ENCODE data around the gene ATOH8. TPM values are rescaled to one million over a fixed set of nuclear protein-coding genes. Genes with fewer than 3 reads are reported as not detected.
A peak's percentile ranks its signal among the peaks of the same experiment; 100 is the strongest.

Gene ATOH8
- total and polyA plus RNA-seq, 4 donors = 51.5 to 78.8 (median 62.6) TPM

DNA sequence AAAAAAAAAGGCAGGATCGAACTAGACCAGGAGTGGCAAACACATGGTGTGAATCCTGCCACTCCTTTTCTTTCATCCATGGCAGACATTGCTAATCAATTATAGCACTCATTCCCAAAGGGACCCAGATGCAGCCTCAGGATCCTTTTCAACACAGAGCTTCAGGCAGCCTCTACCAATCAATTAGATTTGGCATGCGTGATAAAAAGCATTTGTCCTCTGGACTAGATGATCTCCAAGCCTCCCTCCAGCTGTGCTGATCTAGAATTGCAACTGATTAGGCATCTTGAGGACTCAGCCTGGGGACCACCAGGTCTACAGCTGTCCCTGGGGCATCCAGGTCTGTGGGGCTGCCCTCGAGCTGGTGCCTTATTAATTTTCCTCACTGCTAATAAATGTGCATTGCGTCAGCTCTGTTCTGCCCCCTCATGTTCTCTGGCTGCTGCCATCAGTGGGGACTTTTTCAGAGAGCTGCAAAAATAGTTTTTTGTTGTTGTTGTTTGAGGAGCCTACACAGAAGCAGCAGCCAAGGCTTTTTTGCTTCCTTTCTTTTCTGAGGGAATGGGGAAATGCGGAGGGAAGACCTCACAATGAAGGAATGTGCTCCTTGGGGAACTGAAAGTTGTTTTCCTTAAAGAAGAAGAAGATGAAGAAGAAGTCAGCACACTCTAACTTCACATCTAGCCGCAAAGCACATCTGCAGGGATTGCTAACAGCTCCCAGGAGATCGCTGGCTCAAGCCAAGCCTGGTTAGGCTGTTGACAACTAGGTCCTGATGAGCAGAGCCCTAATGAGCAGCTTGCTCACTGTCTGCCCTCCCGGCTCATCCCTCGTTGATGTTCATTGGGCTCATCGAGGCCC lies 8.8 kb upstream of the ATOH8 start:
- intact Hi-C loops (cut with DNase I) = loop anchor here in 1 of 2 donors (10.0 kb wide), 1 partner anchor 140 kb away; the partner anchor contains the start of gene ST3GAL5
- ATAC-seq (ENCODE audit: low FRiP score) (peak; percentile 39), DNase-seq (peak in 1 of 2 donors; percentile 62)
- H3K9me3 ChIP-seq (ENCODE audit: control insufficient read depth, low read length) = no peaks in the 10 kb centered on the region
- no peak overlapping the region for H3K4me3 ChIP-seq (ENCODE audit: low read length in 2 of 2)
- peak overlapping the region; percentile 95 to 97 for H3K27ac ChIP-seq (ENCODE audit: low read depth in 1 of 2, low read length in 2 of 2)
- H3K36me3 ChIP-seq (ENCODE audit: control insufficient read depth in 1 of 2, insufficient read depth in 2 of 2, low read length in 1 of 2) = no peaks in the 10 kb centered on the region
- WGBS, 2 donors = 9 to 10% methylated on average over 10 of the region's 10 CpGs
- peaks cover 0 to 11% of the 10 kb centered on the region in 2 donors for H3K4me1 ChIP-seq (ENCODE audit: control insufficient read depth in 1 of 2, insufficient read depth in 2 of 2, low read length in 2 of 2)
- H3K27me3 ChIP-seq (ENCODE audit: control insufficient read depth in 1 of 2, insufficient read depth in 2 of 2, low read length in 1 of 2) = no peaks in the 10 kb centered on the region

DNA sequence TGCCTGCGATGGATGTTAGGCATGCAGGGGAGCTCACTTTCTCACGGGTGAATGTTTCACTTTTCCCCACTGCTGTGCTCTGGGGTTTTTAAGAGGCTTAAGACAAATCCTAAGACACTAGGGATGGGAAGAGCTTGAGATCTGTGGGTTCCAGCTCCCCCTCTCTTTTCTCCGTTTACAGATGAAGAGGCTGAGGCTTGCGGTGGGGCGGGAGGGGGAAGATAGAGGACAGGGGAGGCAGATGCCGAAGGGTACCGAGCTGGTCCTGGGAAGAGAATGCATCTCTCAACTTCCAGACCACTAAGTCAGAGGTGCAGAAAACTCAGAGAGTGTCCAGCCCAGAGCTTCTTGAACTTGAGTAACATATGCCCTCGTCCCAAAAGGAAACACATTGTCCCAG lies 8.2 kb upstream of the ATOH8 start:
- H3K4me3 ChIP-seq (ENCODE audit: low read length in 2 of 2) = no peak overlapping the region

DNA sequence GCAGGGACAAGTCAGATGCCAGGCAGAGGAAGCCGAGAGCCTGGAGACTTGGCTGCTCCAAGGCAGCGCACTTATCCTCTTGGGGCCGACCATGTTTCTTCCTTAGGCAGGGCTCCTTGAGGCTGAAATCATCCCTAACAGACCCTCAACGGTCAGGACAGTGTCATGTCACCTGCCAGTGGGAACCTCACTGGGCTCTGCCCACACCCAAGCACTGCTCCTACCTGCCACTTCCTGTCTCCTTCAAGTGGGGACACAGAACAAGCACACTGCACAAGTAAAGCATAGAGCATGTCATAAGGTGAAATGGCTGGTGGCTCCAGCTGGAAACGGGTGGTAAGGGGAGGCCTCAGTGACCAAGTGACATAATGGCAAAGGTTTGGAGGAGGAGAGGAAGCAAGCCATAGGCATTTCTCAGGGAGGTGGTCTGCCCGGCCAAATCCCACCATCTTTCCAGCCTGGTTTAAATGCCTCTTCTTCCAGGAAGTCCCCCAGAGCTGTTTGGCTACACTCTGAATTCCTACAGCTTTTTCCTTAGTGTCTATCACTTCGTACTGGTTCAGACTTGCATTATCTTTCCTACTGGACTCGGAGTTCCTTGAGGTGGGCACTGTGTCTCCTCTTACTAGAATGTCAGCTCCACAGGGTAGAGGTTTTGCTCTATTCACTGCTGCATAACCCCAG lies 7.3 kb upstream of the ATOH8 start:
- no peaks in the 10 kb centered on the region for H3K36me3 ChIP-seq (ENCODE audit: control insufficient read depth in 1 of 2, insufficient read depth in 2 of 2, low read length in 1 of 2)
- intact Hi-C loops (cut with DNase I) = loop anchor here in 1 of 2 donors (10.0 kb wide), 1 partner anchor 138 kb away; the partner anchor contains the start of gene ST3GAL5
- no peak for ATAC-seq (ENCODE audit: low FRiP score)

More for the DNA sequence above, 8.2 kb upstream of the ATOH8 start:
- no peak for DNase-seq
- H3K4me1 ChIP-seq (ENCODE audit: control insufficient read depth in 1 of 2, insufficient read depth in 2 of 2, low read length in 2 of 2) = peaks cover 0 to 11% of the 10 kb centered on the region in 2 donors
- no peak for ATAC-seq (ENCODE audit: low FRiP score)
- intact Hi-C loops (cut with DNase I) = loop anchor here in 1 of 2 donors (10.0 kb wide), 1 partner anchor 139 kb away; the partner anchor contains the start of gene ST3GAL5
- H3K27ac ChIP-seq (ENCODE audit: low read depth in 1 of 2, low read length in 2 of 2) = peak overlapping the region; percentile 83 to 97
- H3K36me3 ChIP-seq (ENCODE audit: control insufficient read depth in 1 of 2, insufficient read depth in 2 of 2, low read length in 1 of 2) = no peaks in the 10 kb centered on the region
- H3K9me3 ChIP-seq (ENCODE audit: control insufficient read depth, low read length) = no peaks in the 10 kb centered on the region
- 40 to 42% methylated on average over 8 of the region's 8 CpGs for WGBS, 2 donors
- no peaks in the 10 kb centered on the region for H3K27me3 ChIP-seq (ENCODE audit: control insufficient read depth in 1 of 2, insufficient read depth in 2 of 2, low read length in 1 of 2)

DNA sequence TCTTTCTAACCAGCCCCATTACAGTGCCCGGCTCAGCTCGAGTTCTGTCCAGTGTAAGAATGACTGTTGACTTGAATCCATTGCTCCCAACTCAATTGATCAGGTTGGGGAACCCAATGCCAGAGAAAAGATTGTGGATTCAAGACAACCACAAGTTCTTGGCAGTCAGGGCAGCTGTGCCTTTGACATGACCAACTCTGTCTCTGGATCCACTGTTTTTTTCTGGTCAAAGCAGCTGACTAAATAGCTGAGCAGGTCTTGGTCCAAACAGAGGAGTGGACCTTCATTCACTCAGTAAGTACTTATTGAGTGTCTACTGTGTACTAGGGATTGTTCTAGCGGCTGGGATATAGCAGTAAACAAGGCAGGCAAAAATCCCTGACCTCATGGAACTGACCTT lies 6.3 kb upstream of the ATOH8 start:
- intact Hi-C loops (cut with DNase I) = loop anchor here in 1 of 2 donors (10.0 kb wide), 1 partner anchor 137 kb away; the partner anchor contains the start of gene ST3GAL5
- 94 to 97% methylated on average over 3 of the region's 3 CpGs for WGBS, 2 donors
- H3K36me3 ChIP-seq (ENCODE audit: control insufficient read depth in 1 of 2, insufficient read depth in 2 of 2, low read length in 1 of 2) = no peaks in the 10 kb centered on the region
- peaks cover 0 to 9% of the 10 kb centered on the region in 2 donors for H3K4me1 ChIP-seq (ENCODE audit: control insufficient read depth in 1 of 2, insufficient read depth in 2 of 2, low read length in 2 of 2)
- DNase-seq (no peak), ATAC-seq (ENCODE audit: low FRiP score) (no peak)
- H3K4me3 ChIP-seq (ENCODE audit: low read length in 2 of 2) = no peak overlapping the region
- peak overlapping the region; percentile 17 to 88 for H3K27ac ChIP-seq (ENCODE audit: low read depth in 1 of 2, low read length in 2 of 2)
- H3K27me3 ChIP-seq (ENCODE audit: control insufficient read depth in 1 of 2, insufficient read depth in 2 of 2, low read length in 1 of 2) = no peaks in the 10 kb centered on the region
- no peaks in the 10 kb centered on the region for H3K9me3 ChIP-seq (ENCODE audit: control insufficient read depth, low read length)

More for the DNA sequence above, 7.3 kb upstream of the ATOH8 start:
- Histone ChIP-seq H3K27me3 (ENCODE audit: control insufficient read depth in 1 of 2, insufficient read depth in 2 of 2, low read length in 1 of 2) (no peaks in the 10 kb centered on the region), H3K4me1 (ENCODE audit: control insufficient read depth in 1 of 2, insufficient read depth in 2 of 2, low read length in 2 of 2) (peaks cover 0 to 9% of the 10 kb centered on the region in 2 donors), H3K4me3 (ENCODE audit: low read length in 2 of 2) (no peak overlapping the region), H3K27ac (ENCODE audit: low read depth in 1 of 2, low read length in 2 of 2) (peak overlapping the region in 1 of 2 donors; percentile 73), H3K9me3 (ENCODE audit: control insufficient read depth, low read length) (no peaks in the 10 kb centered on the region)
- WGBS, 2 donors = 78 to 83% methylated on average over 8 of the region's 8 CpGs
- no peak for DNase-seq

DNA sequence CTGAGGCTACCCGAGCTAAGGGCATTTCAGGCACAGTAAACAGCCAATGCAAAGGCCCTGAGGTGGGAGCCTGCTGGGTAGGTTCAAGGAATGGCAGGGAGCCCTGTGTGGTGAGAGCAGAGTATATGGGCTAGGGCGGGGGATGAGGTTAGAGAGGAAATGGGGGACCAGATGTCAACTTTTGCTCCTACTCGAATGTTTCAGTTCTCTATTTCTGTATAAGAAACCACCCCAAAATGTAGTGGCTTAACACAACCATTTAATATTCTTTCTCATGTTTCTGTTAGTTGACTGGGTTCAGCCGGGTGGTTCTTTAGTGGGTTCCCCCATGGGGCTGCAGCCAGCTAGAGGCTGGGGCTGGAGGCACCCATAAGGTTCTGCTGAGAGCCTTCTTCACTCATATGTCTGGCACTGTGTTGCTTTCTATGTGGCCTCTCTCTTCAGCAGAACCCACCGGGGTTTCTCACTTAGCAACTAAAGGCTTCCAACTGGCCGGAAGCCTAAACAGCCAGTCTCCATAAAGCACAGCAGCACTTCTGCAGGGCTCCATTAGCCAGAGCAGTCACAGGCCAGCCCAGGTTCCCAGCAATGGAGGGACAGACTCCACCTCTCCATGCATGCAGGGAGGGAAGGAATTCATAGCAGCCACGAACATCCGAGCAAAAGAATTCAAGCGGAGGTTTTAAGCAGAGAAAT lies 5.6 kb upstream of the ATOH8 start:
- DNase-seq (peak in 1 of 2 donors; percentile 45), ATAC-seq (ENCODE audit: low FRiP score) (no peak)
- no peak overlapping the region for H3K4me3 ChIP-seq (ENCODE audit: low read length in 2 of 2)
- H3K27me3 ChIP-seq (ENCODE audit: control insufficient read depth in 1 of 2, insufficient read depth in 2 of 2, low read length in 1 of 2) = no peaks in the 10 kb centered on the region
- no peaks in the 10 kb centered on the region for H3K36me3 ChIP-seq (ENCODE audit: control insufficient read depth in 1 of 2, insufficient read depth in 2 of 2, low read length in 1 of 2)
- intact Hi-C loops (cut with DNase I) = loop anchor here in 1 of 2 donors (10.0 kb wide), 1 partner anchor 137 kb away; the partner anchor contains the start of gene ST3GAL5
- H3K9me3 ChIP-seq (ENCODE audit: control insufficient read depth, low read length) = no peaks in the 10 kb centered on the region
- H3K4me1 ChIP-seq (ENCODE audit: control insufficient read depth in 1 of 2, insufficient read depth in 2 of 2, low read length in 2 of 2) = peaks cover 0 to 7% of the 10 kb centered on the region in 2 donors
- peak overlapping the region in 1 of 2 donors; percentile 88 for H3K27ac ChIP-seq (ENCODE audit: low read depth in 1 of 2, low read length in 2 of 2)
- 70 to 72% methylated on average over 9 of the region's 9 CpGs for WGBS, 2 donors

DNA sequence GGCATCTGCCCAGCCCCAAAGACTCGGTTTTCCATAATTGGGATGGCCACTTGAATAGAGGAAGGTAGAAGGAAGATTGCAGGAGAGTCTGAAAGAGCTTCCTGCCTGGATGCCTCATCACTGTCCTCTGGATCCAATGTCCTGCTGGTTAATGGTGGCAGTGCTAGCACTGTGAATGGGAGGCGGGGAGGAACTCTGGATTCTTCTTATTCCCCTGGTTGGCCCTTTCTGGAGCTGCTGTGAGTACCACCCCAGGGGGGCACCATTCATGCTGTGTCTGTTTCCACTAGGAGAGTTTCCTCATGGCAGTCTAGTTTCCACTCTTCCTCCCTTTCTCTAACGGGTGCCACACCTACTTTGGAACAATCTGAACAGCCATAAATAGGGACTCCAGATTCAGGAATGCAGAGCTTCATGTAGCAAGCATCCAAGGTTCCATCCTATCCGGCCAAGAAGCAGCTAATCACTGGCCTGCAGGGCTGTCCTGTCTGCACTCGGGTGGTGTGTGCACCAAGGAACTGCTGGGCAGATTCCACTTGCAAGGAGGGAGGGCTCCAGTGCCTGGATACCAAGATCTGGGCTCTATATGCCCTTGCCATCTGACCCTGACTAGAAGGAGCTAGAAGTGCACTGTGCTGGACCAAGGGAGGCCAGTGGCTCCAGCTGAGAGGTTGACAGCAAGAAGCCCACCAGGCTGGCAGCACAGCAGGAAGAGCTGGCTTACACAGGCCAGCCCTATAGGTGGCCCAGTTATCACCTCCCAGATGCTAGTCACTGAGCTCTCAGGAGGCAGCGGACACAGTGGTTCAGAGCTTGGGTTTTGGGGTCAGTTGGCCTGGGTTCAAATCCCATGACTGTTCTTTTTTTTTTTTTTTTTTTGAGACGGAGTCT lies 4.6 kb upstream of the ATOH8 start:
- ATAC-seq (ENCODE audit: low FRiP score) = peak; percentile 23
- Histone ChIP-seq H3K4me1 (ENCODE audit: control insufficient read depth in 1 of 2, insufficient read depth in 2 of 2, low read length in 2 of 2) (peaks cover 0 to 3% of the 10 kb centered on the region in 2 donors), H3K4me3 (ENCODE audit: low read length in 2 of 2) (no peak overlapping the region), H3K27ac (ENCODE audit: low read depth in 1 of 2, low read length in 2 of 2) (peak overlapping the region; percentile 8 to 88), H3K27me3 (ENCODE audit: control insufficient read depth in 1 of 2, insufficient read depth in 2 of 2, low read length in 1 of 2) (no peaks in the 10 kb centered on the region), H3K36me3 (ENCODE audit: control insufficient read depth in 1 of 2, insufficient read depth in 2 of 2, low read length in 1 of 2) (no peaks in the 10 kb centered on the region), H3K9me3 (ENCODE audit: control insufficient read depth, low read length) (no peaks in the 10 kb centered on the region)
- intact Hi-C loops (cut with DNase I) = loop anchor here in 1 of 2 donors (10.0 kb wide), 1 partner anchor 136 kb away; the partner anchor contains the start of gene ST3GAL5
- peak; percentile 62 to 81 for DNase-seq
- 35 to 39% methylated on average over 6 to 7 of the region's 7 CpGs for WGBS, 2 donors

DNA sequence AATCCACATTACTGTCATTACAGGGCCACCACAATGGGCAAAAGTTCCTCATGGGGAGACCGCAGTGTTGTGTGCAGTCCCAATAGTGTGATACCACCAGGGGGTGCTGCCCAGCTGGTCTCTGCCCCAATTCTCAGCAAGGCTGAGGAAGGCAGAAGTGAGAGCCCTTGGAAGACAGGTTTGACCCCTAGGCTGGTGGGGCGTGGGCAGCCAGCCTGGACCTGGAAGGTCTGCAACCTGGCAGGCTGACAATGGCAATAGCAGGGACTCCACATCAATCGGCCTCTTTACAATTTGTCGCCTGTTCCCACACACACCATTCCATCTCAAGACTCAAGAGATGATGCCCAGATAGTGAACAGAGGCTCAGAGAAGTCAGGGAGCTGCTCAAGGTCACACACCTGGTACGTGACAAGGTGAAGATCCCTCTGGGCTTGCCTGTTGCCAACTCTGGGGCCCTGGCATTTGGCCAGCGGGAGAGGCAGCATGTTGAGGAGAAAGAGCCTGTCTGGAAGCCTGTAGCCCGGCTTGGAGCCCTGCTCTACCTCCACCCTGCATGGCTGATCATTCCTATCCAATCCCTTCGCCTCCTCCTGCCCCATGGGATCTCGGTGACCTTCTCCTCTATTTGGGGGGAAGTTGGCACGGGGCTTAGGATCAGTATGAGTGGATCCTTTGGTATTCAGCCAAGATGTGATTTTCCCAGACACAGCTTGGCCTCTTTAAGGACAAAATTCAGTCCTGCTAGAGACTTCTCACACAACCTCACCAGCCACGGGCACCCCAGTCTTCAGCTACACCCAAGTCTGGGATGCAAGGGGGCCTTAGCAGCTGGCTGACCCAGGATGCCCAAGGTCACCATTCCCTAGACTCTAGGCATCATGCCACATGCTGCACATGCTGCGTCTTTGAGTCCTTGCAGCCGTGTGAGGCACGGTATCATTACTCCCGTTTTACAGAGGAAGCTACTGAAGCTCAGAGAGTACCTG lies 2.9 kb upstream of the ATOH8 start:
- ATAC-seq (ENCODE audit: low FRiP score) = peak; percentile 60
- WGBS, 2 donors = 36 to 43% methylated on average over 15 of the region's 15 CpGs
- Histone ChIP-seq H3K4me3 (ENCODE audit: low read length in 2 of 2) (no peak overlapping the region), H3K36me3 (ENCODE audit: control insufficient read depth in 1 of 2, insufficient read depth in 2 of 2, low read length in 1 of 2) (no peaks in the 10 kb centered on the region), H3K4me1 (ENCODE audit: control insufficient read depth in 1 of 2, insufficient read depth in 2 of 2, low read length in 2 of 2) (peaks cover 0 to 3% of the 10 kb centered on the region in 2 donors), H3K27ac (ENCODE audit: low read depth in 1 of 2, low read length in 2 of 2) (peak overlapping the region in 1 of 2 donors; percentile 57), H3K27me3 (ENCODE audit: control insufficient read depth in 1 of 2, insufficient read depth in 2 of 2, low read length in 1 of 2) (no peaks in the 10 kb centered on the region), H3K9me3 (ENCODE audit: control insufficient read depth, low read length) (no peaks in the 10 kb centered on the region)
- peak; percentile 88 to 90 for DNase-seq
- intact Hi-C loops (cut with DNase I) = loop anchor here (1.0 to 5.0 kb wide), 4 partner anchors 41 to 63 kb away; no protein-coding TSS in a partner anchor
